ENCODE measurements around the gene MYG1. TPM values are rescaled to one million over a fixed set of nuclear protein-coding genes. Genes with fewer than 3 reads are reported as not detected.

MYG1 gene
- polyA plus RNA-seq, 1 donor (not counting 4 experiments of a cell fraction or from before 2014, with no cell fraction given): 27.2 TPM

- dilution Hi-C loops (cut with MboI; ENCODE audit: extremely low pct_ligation_motif_present, low sequenced_read_pairs): no loop called here
- Histone ChIP-seq H3K27me3 (ENCODE audit: control insufficient read depth, extremely low read depth, insufficient read depth, low read length) (no peaks in the 10 kb centered on the region), H3K79me2 (ENCODE audit: control insufficient read depth, insufficient read depth, low read length) (peaks cover 19% of the 10 kb centered on the region), H3K4me2 (ENCODE audit: control insufficient read depth, extremely low read depth, insufficient read depth, low read depth, low read length) (no peak overlapping the region), H3K4me1 (ENCODE audit: control insufficient read depth, extremely low read depth, insufficient read depth, low read length) (peaks cover 16% of the 10 kb centered on the region), H3K9me1 (ENCODE audit: control insufficient read depth, extremely low read depth, insufficient read depth, low read length) (peaks cover 2% of the 10 kb centered on the region), H3K9me3 (ENCODE audit: control insufficient read depth, low read depth, low read length) (no peaks in the 10 kb centered on the region), H3K9ac (ENCODE audit: control insufficient read depth, extremely low read depth, insufficient read depth, low read length) (no peak overlapping the region), H3K36me3 (ENCODE audit: control insufficient read depth in 2 of 2, extremely low read depth in 1 of 2, insufficient read depth in 2 of 2, low read length in 2 of 2) (peaks cover 24 to 43% of the 10 kb centered on the region in 2 experiments), H3K27ac (ENCODE audit: control insufficient read depth, insufficient read depth, low read length) (no peak overlapping the region), H4K20me1 (ENCODE audit: control insufficient read depth, extremely low read depth, insufficient read depth, low read length) (no peaks in the 10 kb centered on the region), H2AFZ (ENCODE audit: control insufficient read depth, low read length) (no peak overlapping the region), H3K4me3 (ENCODE audit: control insufficient read depth in 2 of 3, extremely low read depth in 1 of 3, insufficient read depth in 2 of 3, low read depth in 1 of 3, low read length in 3 of 3) (no peak overlapping the region)
- FAIRE-seq: no peak
- DNase-seq (ENCODE audit: low read depth, low spot score): no peak
- TF ChIP-seq CTCF (optimal IDR thresholded peaks at IDR 0.05 in 1 of 3, IDR thresholded peaks at IDR 0.05 in 1 of 3, conservative IDR thresholded peaks at IDR 0.05 in 1 of 3; ENCODE audit: extremely low read depth in 1 of 3, insufficient read depth in 2 of 3, low read length in 3 of 3): no peak
- TF ChIP-seq EZH2 (IDR thresholded peaks at IDR 0.05; ENCODE audit: low read length): no peak
These were observed 3.4 kb downstream of the MYG1 start for GRCh38 chr12:53302903-53303302.

- Histone ChIP-seq H3K79me2 (ENCODE audit: control insufficient read depth, insufficient read depth, low read length) (peaks cover 7% of the 10 kb centered on the region), H2AFZ (ENCODE audit: control insufficient read depth, low read length) (no peak overlapping the region), H3K4me2 (ENCODE audit: control insufficient read depth, extremely low read depth, insufficient read depth, low read depth, low read length) (no peak overlapping the region), H3K9ac (ENCODE audit: control insufficient read depth, extremely low read depth, insufficient read depth, low read length) (no peak overlapping the region), H3K4me3 (ENCODE audit: control insufficient read depth in 2 of 3, extremely low read depth in 1 of 3, insufficient read depth in 2 of 3, low read depth in 1 of 3, low read length in 3 of 3) (no peak overlapping the region), H3K27me3 (ENCODE audit: control insufficient read depth, extremely low read depth, insufficient read depth, low read length) (no peaks in the 10 kb centered on the region), H3K27ac (ENCODE audit: control insufficient read depth, insufficient read depth, low read length) (no peak overlapping the region), H3K4me1 (ENCODE audit: control insufficient read depth, extremely low read depth, insufficient read depth, low read length) (no peaks in the 10 kb centered on the region), H3K9me3 (ENCODE audit: control insufficient read depth, low read depth, low read length) (no peaks in the 10 kb centered on the region), H4K20me1 (ENCODE audit: control insufficient read depth, extremely low read depth, insufficient read depth, low read length) (no peaks in the 10 kb centered on the region), H3K9me1 (ENCODE audit: control insufficient read depth, extremely low read depth, insufficient read depth, low read length) (peaks cover 2% of the 10 kb centered on the region), H3K36me3 (ENCODE audit: control insufficient read depth in 2 of 2, extremely low read depth in 1 of 2, insufficient read depth in 2 of 2, low read length in 2 of 2) (peaks cover 30 to 50% of the 10 kb centered on the region in 2 experiments)
- TF ChIP-seq CTCF (optimal IDR thresholded peaks at IDR 0.05 in 1 of 3, IDR thresholded peaks at IDR 0.05 in 1 of 3, conservative IDR thresholded peaks at IDR 0.05 in 1 of 3; ENCODE audit: extremely low read depth in 1 of 3, insufficient read depth in 2 of 3, low read length in 3 of 3) (no peak), EZH2 (IDR thresholded peaks at IDR 0.05; ENCODE audit: low read length) (no peak)
- dilution Hi-C loops (cut with MboI; ENCODE audit: extremely low pct_ligation_motif_present, low sequenced_read_pairs): no loop called here
- no peak for FAIRE-seq
- no peak for DNase-seq (ENCODE audit: low read depth, low spot score)
These were observed 7.3 kb downstream of the MYG1 start for GRCh38 chr12:53306826-53307225.

All from keratinocyte (primary cell).